Left lung (tissue), 10 donors: ENCODE results near the gene MED29. TPM values are rescaled to one million over a fixed set of nuclear protein-coding genes. Genes with fewer than 3 reads are reported as not detected.

Experiments used
- ATAC-seq: fragments of 200-7000 bp; cut with Tn5 transposase; one replicate; pipeline ENCODE4 v1.9.1; 2020; ENCODE audit warnings: moderate library complexity
- DNase-seq, 4 donors: peaks; one replicate each; pipeline ENCODE4 v3.0.0-alpha.2; 2013 to 2020
- H3K27ac ChIP-seq, 2 donors: fragments of 200-600 bp; sonication (generic) in 1 of 2; one replicate each; pipeline versions ENCODE4 v1.5.0 to v1.8.0; 2020 to 2021
- H3K27me3 ChIP-seq, 2 donors: fragments of 200-600 bp; sonication (generic) in 1 of 2; one replicate each; pipeline versions ENCODE4 v1.5.0 to v1.8.0; 2020 to 2021
- H3K36me3 ChIP-seq, 2 donors: fragments of 200-600 bp; sonication (generic) in 1 of 2; one replicate each; pipeline versions ENCODE4 v1.5.0 to v1.8.0; 2020 to 2021
- H3K4me1 ChIP-seq, 2 donors: fragments of 200-600 bp; one replicate each; pipeline ENCODE4 v1.8.0; 2021
- H3K4me3 ChIP-seq, 2 donors: fragments of 200-600 bp; sonication (generic) in 1 of 2; one replicate each; pipeline versions ENCODE4 v1.5.0 to v1.8.0; 2020 to 2021; ENCODE audit warnings: mild to moderate bottlenecking in 1 of 2
- H3K9me3 ChIP-seq, 2 donors: fragments of 200-600 bp; sonication (generic) in 1 of 2; one replicate each; pipeline versions ENCODE4 v1.5.0 to v1.8.0; 2020 to 2021
- intact Hi-C, 2 donors: fragments of 100-400 bp; cut with DNase I; formaldehyde crosslinking; loops; one replicate each; pipeline versions ENCODE4 v1.11.2 to v1.14.2; 2022
- polyA plus RNA-seq, 6 donors: library from polyadenylated mRNA; unstranded; fragments of 120-200 nt; gene quantifications; one replicate each; pipeline ENCODE4 v1.2.1, GENCODE V29; 2013; ENCODE audit not compliant: insufficient read length in 6 of 6
- total RNA-seq, 2 donors: library from RNA; stranded (reverse); fragmentation: NEBNext Ultra II Directional; extraction: Animal tissue kit (Norgen Biotek cat#: 25700); gene quantifications; one replicate each; pipeline ENCODE4 v1.2.1, GENCODE V29; 2021
- TF ChIP-seq, protein P1 (sequence below), 2 donors: fragments of 200-600 bp; sonication (generic) in 1 of 2; IDR thresholded peaks; one replicate each; pipeline versions ENCODE4 v1.5.0 to v1.8.0; 2021; ENCODE audit warnings: antibody characterized with exemption in 2 of 2
- donor health status: DM: no; HTN: yes; CAD: no.
- donor health status: DM: no; HTN: no; CAD: no.

Gene MED29
- total and polyA plus RNA-seq, 8 donors: 28.7 to 43.4 (median 33.5) TPM

DNA sequence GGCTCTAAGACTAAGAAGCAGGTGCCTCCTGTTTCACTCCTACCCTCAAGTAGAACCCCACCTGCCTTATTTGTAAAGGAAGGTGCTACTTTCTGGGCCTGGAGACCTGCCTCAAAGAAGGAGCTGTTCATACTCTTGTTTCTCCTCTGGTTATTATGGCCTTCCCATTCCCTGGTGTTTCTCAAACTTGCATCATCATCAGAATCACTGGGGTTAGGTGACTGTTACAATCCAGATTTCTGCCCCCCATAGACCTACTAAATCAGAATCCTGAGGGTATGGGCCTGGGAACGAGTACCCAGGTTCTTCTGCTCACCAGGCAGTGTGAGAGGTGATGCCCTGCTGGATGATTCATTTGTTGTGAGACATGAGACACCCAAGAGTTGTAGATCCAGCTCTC lies 30.6 kb upstream of the MED29 start:
- H3K36me3 ChIP-seq: peaks cover 0 to 100% of the 10 kb centered on the region in 2 donors
- H3K27me3 ChIP-seq: no peaks in the 10 kb centered on the region
- no peak for ATAC-seq
- no peaks in the 10 kb centered on the region for H3K9me3 ChIP-seq
- DNase-seq: no peak
- TF ChIP-seq, protein P1, sequence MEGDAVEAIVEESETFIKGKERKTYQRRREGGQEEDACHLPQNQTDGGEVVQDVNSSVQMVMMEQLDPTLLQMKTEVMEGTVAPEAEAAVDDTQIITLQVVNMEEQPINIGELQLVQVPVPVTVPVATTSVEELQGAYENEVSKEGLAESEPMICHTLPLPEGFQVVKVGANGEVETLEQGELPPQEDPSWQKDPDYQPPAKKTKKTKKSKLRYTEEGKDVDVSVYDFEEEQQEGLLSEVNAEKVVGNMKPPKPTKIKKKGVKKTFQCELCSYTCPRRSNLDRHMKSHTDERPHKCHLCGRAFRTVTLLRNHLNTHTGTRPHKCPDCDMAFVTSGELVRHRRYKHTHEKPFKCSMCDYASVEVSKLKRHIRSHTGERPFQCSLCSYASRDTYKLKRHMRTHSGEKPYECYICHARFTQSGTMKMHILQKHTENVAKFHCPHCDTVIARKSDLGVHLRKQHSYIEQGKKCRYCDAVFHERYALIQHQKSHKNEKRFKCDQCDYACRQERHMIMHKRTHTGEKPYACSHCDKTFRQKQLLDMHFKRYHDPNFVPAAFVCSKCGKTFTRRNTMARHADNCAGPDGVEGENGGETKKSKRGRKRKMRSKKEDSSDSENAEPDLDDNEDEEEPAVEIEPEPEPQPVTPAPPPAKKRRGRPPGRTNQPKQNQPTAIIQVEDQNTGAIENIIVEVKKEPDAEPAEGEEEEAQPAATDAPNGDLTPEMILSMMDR (IDR thresholded peaks at IDR 0.05): no peak
- H3K4me1 ChIP-seq: peaks cover 8 to 9% of the 10 kb centered on the region in 2 donors
- intact Hi-C loops: no loop called here
- H3K4me3 ChIP-seq: no peak overlapping the region
- no peak overlapping the region for H3K27ac ChIP-seq

DNA sequence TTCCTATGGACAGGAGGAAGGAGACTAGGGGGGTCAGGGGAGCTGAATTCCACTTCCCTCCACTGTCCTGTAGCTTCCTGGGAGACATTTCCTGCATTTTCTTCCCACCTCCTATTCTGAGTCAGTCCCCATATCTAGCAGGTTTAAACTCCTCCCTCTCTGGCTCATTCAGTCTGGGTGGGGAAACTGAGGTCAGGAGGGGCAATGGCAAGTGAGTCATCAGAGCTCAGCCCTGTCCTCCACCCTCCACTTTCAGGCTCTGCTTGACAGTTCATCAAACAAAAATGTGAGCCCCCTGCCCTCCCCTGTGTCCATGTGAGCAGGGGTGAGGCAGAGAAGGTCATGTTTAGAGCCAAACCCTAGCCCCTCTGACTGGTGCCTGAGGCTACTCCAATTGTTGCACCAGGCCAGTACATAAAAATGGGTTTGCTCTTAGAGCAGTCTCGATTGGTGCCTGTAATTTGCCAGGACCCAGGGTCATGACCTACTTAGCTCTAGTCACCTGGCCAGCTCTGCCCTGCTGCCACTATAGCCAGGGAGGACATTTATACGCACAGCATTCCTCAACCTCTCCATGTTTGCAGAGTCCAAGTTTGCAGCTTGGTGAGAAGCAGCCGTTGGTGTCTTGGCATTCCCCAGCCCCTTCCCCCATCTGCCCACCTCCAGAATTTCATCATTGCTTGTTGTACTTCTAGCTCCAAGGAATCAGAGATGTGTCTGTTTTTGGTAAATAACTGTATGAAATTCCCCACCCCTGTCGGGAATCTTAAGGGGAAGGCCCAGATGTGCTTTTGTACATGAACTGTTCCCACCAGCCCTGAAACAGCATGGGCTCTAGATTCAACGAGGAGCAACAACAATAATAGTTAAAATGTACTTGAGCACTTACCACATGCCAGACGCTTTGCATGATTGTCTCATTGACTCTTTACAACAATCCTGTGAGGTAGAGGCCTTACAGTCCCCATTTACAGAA lies 28.2 kb upstream of the MED29 start:
- intact Hi-C loops: no loop called here
- ATAC-seq (peak; percentile 73), DNase-seq (no peak)
- TF ChIP-seq, protein P1 (IDR thresholded peaks at IDR 0.05): no peak
- Histone ChIP-seq H3K36me3 (peaks cover 0 to 98% of the 10 kb centered on the region in 2 donors), H3K9me3 (no peaks in the 10 kb centered on the region), H3K4me3 (no peak overlapping the region), H3K27ac (peak overlapping the region in 1 of 2 donors; percentile 18), H3K4me1 (peaks cover 8 to 9% of the 10 kb centered on the region in 2 donors), H3K27me3 (no peaks in the 10 kb centered on the region)

DNA sequence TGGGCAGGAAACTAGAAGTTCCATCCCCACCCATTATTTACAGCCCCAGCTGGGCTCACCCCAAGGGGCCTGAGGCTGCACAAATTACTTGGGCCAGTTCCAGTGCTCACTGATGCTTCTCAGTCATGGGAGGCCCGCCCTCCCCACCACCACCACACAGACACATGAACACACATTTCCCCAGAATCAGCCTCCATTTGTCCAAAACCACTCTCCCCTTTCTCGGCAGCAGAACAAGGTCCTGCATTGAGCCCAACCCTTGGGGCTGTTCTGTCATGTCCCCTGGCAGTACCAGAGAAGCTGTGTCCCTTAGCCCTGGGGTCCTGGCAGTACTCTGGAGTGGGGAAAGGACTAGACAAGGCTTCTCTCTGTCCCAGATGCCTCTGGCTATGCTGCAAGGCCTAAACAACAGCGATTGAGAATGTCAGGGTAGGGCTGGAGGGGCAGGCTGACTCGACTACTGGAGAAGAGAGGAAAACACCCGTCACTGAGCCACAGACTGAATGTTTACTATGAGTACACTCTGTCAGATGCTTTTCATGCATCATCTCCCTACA lies 27.2 kb upstream of the MED29 start:
- TF ChIP-seq, protein P1 (IDR thresholded peaks at IDR 0.05): no peak
- intact Hi-C loops: no loop called here
- Histone ChIP-seq H3K4me3 (no peak overlapping the region), H3K27me3 (no peaks in the 10 kb centered on the region), H3K27ac (peak overlapping the region in 1 of 2 donors; percentile 26), H3K36me3 (peaks cover 0 to 98% of the 10 kb centered on the region in 2 donors), H3K4me1 (peaks cover 8 to 9% of the 10 kb centered on the region in 2 donors), H3K9me3 (no peaks in the 10 kb centered on the region)
- ATAC-seq (peak; percentile 29), DNase-seq (no peak)

DNA sequence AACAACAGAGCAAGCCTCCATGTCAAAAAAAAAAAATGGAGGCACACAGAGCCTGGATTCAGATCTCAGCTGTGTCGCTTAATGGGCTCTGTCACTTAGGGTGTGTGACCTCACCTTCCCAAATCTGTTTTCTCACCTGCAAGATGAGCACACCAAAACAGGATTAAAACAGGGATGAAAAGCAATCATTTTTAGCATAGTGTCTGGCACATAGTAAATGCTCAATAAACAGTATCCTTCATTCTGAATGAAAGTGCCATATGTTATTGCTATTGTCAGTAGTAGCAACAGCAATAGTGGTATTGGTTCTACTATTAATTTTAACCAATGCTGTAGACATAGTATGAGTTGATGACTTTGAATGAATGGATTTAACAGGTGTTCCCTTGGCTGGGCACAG lies 25.6 kb upstream of the MED29 start:
- TF ChIP-seq, protein P1 (IDR thresholded peaks at IDR 0.05): no peak
- ATAC-seq (no peak), DNase-seq (no peak)
- H3K27ac ChIP-seq: no peak overlapping the region
- H3K36me3 ChIP-seq: peaks cover 0 to 98% of the 10 kb centered on the region in 2 donors
- H3K27me3 ChIP-seq: no peaks in the 10 kb centered on the region
- no peaks in the 10 kb centered on the region for H3K9me3 ChIP-seq
- H3K4me3 ChIP-seq: no peak overlapping the region
- intact Hi-C loops: no loop called here
- H3K4me1 ChIP-seq: peaks cover 8 to 9% of the 10 kb centered on the region in 2 donors

DNA sequence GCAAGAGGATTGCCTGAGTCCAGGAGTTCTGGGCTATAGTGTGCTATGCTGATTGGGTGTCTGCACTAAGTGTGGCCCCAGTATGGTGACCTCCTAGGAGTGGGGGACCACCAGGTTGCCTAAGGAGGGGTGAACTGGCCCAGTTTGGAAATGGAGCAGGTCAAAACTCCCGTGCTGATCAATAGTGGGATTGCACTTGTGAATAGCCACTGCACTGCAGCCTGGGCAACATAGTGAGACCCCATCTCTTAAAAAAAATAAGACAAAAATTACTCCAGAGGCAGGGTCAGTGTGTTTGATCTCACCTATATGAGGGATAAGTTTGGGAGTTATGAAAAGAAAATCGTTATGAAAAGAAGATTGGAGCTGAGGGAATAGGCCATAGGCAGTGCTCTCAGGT lies 22.0 kb upstream of the MED29 start:
- no peak for ATAC-seq
- no peak overlapping the region for H3K4me3 ChIP-seq
- no peaks in the 10 kb centered on the region for H3K27me3 ChIP-seq
- no peak for DNase-seq
- H3K4me1 ChIP-seq: peaks cover 13 to 18% of the 10 kb centered on the region in 2 donors
- no peaks in the 10 kb centered on the region for H3K9me3 ChIP-seq
- TF ChIP-seq, protein P1 (IDR thresholded peaks at IDR 0.05): no peak
- no peak overlapping the region for H3K27ac ChIP-seq
- H3K36me3 ChIP-seq: peaks cover 0 to 97% of the 10 kb centered on the region in 2 donors
- intact Hi-C loops: no loop called here
